Iris pigment epithelial cell (primary cell): ENCODE data around the gene NRAS.
"Not testable (repeated sequence)": the region's sequence is repeated elsewhere in the genome, so short reads cannot be mapped to it uniquely, and the experiment has no call there.

Experiments used
- DNase-seq: peaks from one replicate; pipeline ENCODE4 v3.0.0-alpha.2; 2011; ENCODE audit warnings: low read depth

NRAS gene

GRCh38 chr1:114716304-114717170, at the start of gene NRAS:
NRAS (minus strand) TSS chr1:114716771; CDS start chr1:114716160, 611 bp downstream.
- peak; percentile 93 for DNase-seq

GRCh38 chr1:114764689-114765088, 48.1 kb upstream of the NRAS start:
- DNase-seq, result no peak

- DNase-seq, result peak; percentile 61
Measured at GRCh38 chr1:114758256-114758832, 41.8 kb upstream of the NRAS start.

- peak; percentile 98 for DNase-seq
Measured at GRCh38 chr1:114757455-114758255, 41.1 kb upstream of the NRAS start, which contains the start of gene CSDE1. CSDE1 (minus strand) TSS chr1:114757984; CDS start chr1:114739890, 18,094 bp downstream.

GRCh38 chr1:114756949-114757454, 40.4 kb upstream of the NRAS start:
- peak; percentile 79 for DNase-seq

GRCh38 chr1:114756009-114756892, 39.7 kb upstream of the NRAS start:
- DNase-seq, result peak; percentile 23

GRCh38 chr1:114755006-114755931, 38.7 kb upstream of the NRAS start:
- DNase-seq, result peak; percentile 28

- DNase-seq, result not testable (repeated sequence)
Measured at GRCh38 chr1:114753702-114754101, 37.1 kb upstream of the NRAS start.

- no peak for DNase-seq
Measured at GRCh38 chr1:114753143-114753542, 36.6 kb upstream of the NRAS start.

GRCh38 chr1:114750780-114751179, 34.2 kb upstream of the NRAS start:
- peak; percentile 58 for DNase-seq

GRCh38 chr1:114749835-114750234, 33.3 kb upstream of the NRAS start:
- no peak for DNase-seq

GRCh38 chr1:114746450-114747121, 30.0 kb upstream of the NRAS start:
- DNase-seq, result no peak

GRCh38 chr1:114745291-114745690, 28.7 kb upstream of the NRAS start:
- DNase-seq, result peak; percentile 16

- DNase-seq, result no peak
Measured at GRCh38 chr1:114741963-114742746, 25.6 kb upstream of the NRAS start.

- DNase-seq, result no peak
Measured at GRCh38 chr1:114740331-114740730, 23.8 kb upstream of the NRAS start.

GRCh38 chr1:114737314-114737849, 20.8 kb upstream of the NRAS start:
- DNase-seq, result no peak

GRCh38 chr1:114735479-114735878, 18.9 kb upstream of the NRAS start:
- DNase-seq, result no peak

GRCh38 chr1:114729782-114730181, 13.2 kb upstream of the NRAS start:
- DNase-seq, result no peak
